ENCODE measurements around the gene PLOD2.

Gene PLOD2

GRCh38 chr3:146100825-146101444 is 60.0 kb downstream of the PLOD2 start:
- DNase-seq (ENCODE audit: low spot score), result no peak

GRCh38 chr3:146100180-146100579 is 60.8 kb downstream of the PLOD2 start:
- DNase-seq (ENCODE audit: low spot score), result no peak

GRCh38 chr3:146099316-146099715 is 61.7 kb downstream of the PLOD2 start:
- DNase-seq (ENCODE audit: low spot score), result no peak

GRCh38 chr3:146093896-146094295 is 67.1 kb downstream of the PLOD2 start:
- no peak for DNase-seq (ENCODE audit: low spot score)

- no peak for DNase-seq (ENCODE audit: low spot score)
These were observed 68.8 kb downstream of the PLOD2 start for GRCh38 chr3:146092230-146092629.

- DNase-seq (ENCODE audit: low spot score), result no peak
These were observed 69.6 kb downstream of the PLOD2 start for GRCh38 chr3:146091397-146091796.

- DNase-seq (ENCODE audit: low spot score), result no peak
These were observed 70.5 kb downstream of the PLOD2 start for GRCh38 chr3:146090521-146090920.

GRCh38 chr3:146088840-146089239 is 72.1 kb downstream of the PLOD2 start:
- no peak for DNase-seq (ENCODE audit: low spot score)

GRCh38 chr3:146087116-146087515 is 73.9 kb downstream of the PLOD2 start:
- no peak for DNase-seq (ENCODE audit: low spot score)

GRCh38 chr3:146086211-146086610 is 74.8 kb downstream of the PLOD2 start:
- DNase-seq (ENCODE audit: low spot score), result no peak

GRCh38 chr3:146085678-146086077 is 75.3 kb downstream of the PLOD2 start:
- no peak for DNase-seq (ENCODE audit: low spot score)

GRCh38 chr3:146080578-146080977 is 80.4 kb downstream of the PLOD2 start:
- DNase-seq (ENCODE audit: low spot score), result no peak

GRCh38 chr3:146078031-146078430 is 83.0 kb downstream of the PLOD2 start:
- no peak for DNase-seq (ENCODE audit: low spot score)

GRCh38 chr3:146077181-146077580 is 83.8 kb downstream of the PLOD2 start:
- peak; percentile 5 for DNase-seq (ENCODE audit: low spot score)

GRCh38 chr3:146072824-146073223 is 88.2 kb downstream of the PLOD2 start:
- peak; percentile 4 for DNase-seq (ENCODE audit: low spot score)

GRCh38 chr3:146072061-146072460 is 88.9 kb downstream of the PLOD2 start:
- DNase-seq (ENCODE audit: low spot score), result no peak

GRCh38 chr3:146071632-146072031 is 89.4 kb downstream of the PLOD2 start:
- no peak for DNase-seq (ENCODE audit: low spot score)

GRCh38 chr3:146067048-146067447 is 93.9 kb downstream of the PLOD2 start:
- DNase-seq (ENCODE audit: low spot score), result peak; percentile 9

- peak; percentile 8 for DNase-seq (ENCODE audit: low spot score)
These were observed 95.4 kb downstream of the PLOD2 start for GRCh38 chr3:146065573-146066006.

GRCh38 chr3:146058241-146058640 is 102.7 kb downstream of the PLOD2 start:
- DNase-seq (ENCODE audit: low spot score), result no peak

GRCh38 chr3:146052791-146053310 is 108.1 kb downstream of the PLOD2 start:
- no peak for DNase-seq (ENCODE audit: low spot score)

GRCh38 chr3:146052056-146052790 is 108.8 kb downstream of the PLOD2 start:
- DNase-seq (ENCODE audit: low spot score), result no peak

- no peak for DNase-seq (ENCODE audit: low spot score)
These were observed 110.3 kb downstream of the PLOD2 start for GRCh38 chr3:146050691-146051090.

- DNase-seq (ENCODE audit: low spot score), result no peak
These were observed 113.5 kb downstream of the PLOD2 start for GRCh38 chr3:146047485-146047884.
